Adrenal gland (tissue), 5 donors: ENCODE data around the gene PIP4K2B.

Experiments
- POLR2A ChIP-seq, 2 donors: fragments of 450-650 bp; IDR thresholded peaks; one replicate each; pipeline ENCODE4 v1.6.1; 2017; ENCODE audit warnings: antibody characterized with exemption in 2 of 2, mild to moderate bottlenecking in 2 of 2, moderate library complexity in 1 of 2
- TF ChIP-seq, protein P1 (sequence below), 6 experiments: fragments of 450-650 bp in 4 of 6; fragments of 200-600 bp in 2 of 6; sonication (generic) in 1 of 6; IDR thresholded peaks; 1 replicate in 5 of 6; 2 replicates in 1 of 6; pipeline versions ENCODE4 v1.5.1 to v1.8.0; 2016 to 2021; ENCODE audit warnings: antibody characterized with exemption in 6 of 6, mild to moderate bottlenecking in 2 of 6, moderate library complexity in 1 of 6
- donor health status: DM: no; HTN: no; CAD: no.

DNA sequence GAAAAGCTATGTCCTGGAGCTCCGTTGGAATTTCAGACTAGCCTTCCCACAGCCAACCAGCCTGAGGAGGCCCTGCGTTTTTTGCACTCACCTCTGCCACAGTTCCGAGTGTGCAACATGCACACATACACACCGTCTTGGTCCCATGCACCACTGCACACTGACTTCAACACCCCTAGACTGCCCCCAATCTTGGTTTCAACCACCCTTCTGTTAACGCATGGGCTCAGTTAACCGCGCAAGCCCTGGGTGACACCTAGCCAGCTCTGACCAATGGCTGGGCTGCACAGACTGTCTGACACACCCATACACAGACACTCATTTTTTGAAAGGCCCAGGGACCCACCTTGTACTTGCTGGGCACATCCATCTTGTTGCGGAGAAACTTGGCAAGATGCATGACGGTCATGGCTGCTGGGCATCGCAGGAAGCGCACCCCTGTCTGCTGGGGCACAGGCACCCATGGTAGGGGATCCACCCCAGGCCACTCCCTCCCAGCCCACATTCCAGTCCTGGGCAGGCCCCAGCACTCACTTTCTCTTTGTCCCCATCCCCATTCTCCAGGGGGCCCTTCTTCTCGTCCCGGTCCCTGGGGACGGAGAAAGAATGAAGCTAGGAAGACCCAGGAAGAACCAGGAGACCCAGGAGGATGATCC, 61.2 kb downstream of the PIP4K2B start:
- TF ChIP-seq, protein P1, sequence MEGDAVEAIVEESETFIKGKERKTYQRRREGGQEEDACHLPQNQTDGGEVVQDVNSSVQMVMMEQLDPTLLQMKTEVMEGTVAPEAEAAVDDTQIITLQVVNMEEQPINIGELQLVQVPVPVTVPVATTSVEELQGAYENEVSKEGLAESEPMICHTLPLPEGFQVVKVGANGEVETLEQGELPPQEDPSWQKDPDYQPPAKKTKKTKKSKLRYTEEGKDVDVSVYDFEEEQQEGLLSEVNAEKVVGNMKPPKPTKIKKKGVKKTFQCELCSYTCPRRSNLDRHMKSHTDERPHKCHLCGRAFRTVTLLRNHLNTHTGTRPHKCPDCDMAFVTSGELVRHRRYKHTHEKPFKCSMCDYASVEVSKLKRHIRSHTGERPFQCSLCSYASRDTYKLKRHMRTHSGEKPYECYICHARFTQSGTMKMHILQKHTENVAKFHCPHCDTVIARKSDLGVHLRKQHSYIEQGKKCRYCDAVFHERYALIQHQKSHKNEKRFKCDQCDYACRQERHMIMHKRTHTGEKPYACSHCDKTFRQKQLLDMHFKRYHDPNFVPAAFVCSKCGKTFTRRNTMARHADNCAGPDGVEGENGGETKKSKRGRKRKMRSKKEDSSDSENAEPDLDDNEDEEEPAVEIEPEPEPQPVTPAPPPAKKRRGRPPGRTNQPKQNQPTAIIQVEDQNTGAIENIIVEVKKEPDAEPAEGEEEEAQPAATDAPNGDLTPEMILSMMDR (IDR thresholded peaks at IDR 0.05), result no peak
- no peak for TF ChIP-seq POLR2A (IDR thresholded peaks at IDR 0.05)
